ENCODE measurements around the gene SHMT2. TPM values are rescaled to one million over a fixed set of nuclear protein-coding genes. Genes with fewer than 3 reads are reported as not detected.

Gene SHMT2
- total and polyA plus RNA-seq, 2 of the 4 experiments (the other 2 are of a cell fraction), result 266 to 364 TPM

DNA sequence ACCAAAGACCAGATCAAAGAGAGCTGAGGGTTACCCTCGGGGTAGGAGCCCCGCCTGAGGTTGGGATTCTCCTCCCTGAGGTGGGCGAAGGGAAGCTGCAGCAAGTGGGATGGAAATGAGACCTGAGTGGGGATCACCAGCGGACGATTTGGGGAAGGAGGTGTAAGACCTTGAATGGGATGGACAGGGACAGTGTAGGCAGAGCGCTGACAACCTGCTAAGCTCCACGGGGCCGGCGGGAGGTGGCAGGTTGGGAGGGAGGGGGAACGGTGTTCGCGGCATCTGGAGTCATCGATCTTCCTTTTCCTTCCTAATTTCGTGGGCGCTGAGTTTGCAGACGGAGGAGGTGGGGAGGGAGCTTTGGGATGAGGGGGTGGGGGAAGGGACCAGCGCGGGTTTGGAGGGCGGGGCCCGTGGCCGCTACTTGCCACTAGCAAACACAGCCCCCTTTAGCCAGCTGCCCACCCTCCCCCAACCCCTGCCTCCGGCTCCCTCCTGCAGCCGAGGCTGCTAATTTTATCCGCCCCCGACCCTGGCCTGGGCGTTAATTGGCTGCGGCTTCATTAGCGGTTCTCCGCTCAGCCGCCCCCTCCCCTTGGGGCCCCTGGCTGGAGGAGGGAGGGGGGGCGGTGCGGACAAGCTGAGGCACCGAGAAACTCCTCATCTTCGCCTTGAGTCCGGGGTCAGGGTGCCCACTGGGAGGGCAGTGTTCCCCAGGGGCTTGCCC lies 2.8 kb upstream of the SHMT2 start:
- TF ChIP-seq SMC3 (IDR thresholded peaks at IDR 0.05; ENCODE audit: low read depth, low read length) (no peak), FOS (IDR thresholded peaks at IDR 0.05; ENCODE audit: low read depth, low read length) (no peak), CHD1 (IDR thresholded peaks at IDR 0.05; ENCODE audit: low read depth, low read length) (no peak), RCOR1 (IDR thresholded peaks at IDR 0.05; ENCODE audit: insufficient replicate concordance, low read length) (no peak), RAD21 (IDR thresholded peaks at IDR 0.05; ENCODE audit: low read length) (no peak), MAZ (IDR thresholded peaks at IDR 0.05; ENCODE audit: borderline replicate concordance, low read depth, low read length) (no peak), BHLHE40 (IDR thresholded peaks at IDR 0.05; ENCODE audit: low read depth, low read length) (no peak), NFE2L2 (IDR thresholded peaks at IDR 0.05; ENCODE audit: low read depth, low read length) (no peak), USF2 (IDR thresholded peaks at IDR 0.05; ENCODE audit: low read depth, low read length) (no peak), MXI1 (IDR thresholded peaks at IDR 0.05; ENCODE audit: borderline replicate concordance, low read depth, low read length) (no peak), MAFK (IDR thresholded peaks at IDR 0.05; ENCODE audit: low read depth, low read length) (no peak)
- TF ChIP-seq, protein P1, sequence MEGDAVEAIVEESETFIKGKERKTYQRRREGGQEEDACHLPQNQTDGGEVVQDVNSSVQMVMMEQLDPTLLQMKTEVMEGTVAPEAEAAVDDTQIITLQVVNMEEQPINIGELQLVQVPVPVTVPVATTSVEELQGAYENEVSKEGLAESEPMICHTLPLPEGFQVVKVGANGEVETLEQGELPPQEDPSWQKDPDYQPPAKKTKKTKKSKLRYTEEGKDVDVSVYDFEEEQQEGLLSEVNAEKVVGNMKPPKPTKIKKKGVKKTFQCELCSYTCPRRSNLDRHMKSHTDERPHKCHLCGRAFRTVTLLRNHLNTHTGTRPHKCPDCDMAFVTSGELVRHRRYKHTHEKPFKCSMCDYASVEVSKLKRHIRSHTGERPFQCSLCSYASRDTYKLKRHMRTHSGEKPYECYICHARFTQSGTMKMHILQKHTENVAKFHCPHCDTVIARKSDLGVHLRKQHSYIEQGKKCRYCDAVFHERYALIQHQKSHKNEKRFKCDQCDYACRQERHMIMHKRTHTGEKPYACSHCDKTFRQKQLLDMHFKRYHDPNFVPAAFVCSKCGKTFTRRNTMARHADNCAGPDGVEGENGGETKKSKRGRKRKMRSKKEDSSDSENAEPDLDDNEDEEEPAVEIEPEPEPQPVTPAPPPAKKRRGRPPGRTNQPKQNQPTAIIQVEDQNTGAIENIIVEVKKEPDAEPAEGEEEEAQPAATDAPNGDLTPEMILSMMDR (conservative IDR thresholded peaks at IDR 0.05; ENCODE audit: low read depth, low read length), result no peak
- 60% methylated on average over 4 of the region's 35 CpGs; no CpG with 5 or more reads in 1 of the 2 experiments for whole genome bisulfite sequencing, 2 experiments (ENCODE audit: extremely low coverage in 2 of 2, insufficient read length in 1 of 2)
- in situ Hi-C loops (cut with MboI; ENCODE audit: low sequenced_read_pairs) (no loop called here), dilution Hi-C loops (cut with HindIII; ENCODE audit: low sequenced_read_pairs, unreplicated experiment) (no loop called here), intact Hi-C loops (cut with micrococcal nuclease) (no loop called here)
- Histone ChIP-seq H3K4me2 (ENCODE audit: low read depth, low read length) (peak overlapping the region; percentile 5; the same call in 1 of the 2 replicates), H3K79me1 (ENCODE audit: low read depth in 1 of 2, low read length in 2 of 2) (peaks cover 18 to 27% of the 10 kb centered on the region in 2 experiments; a peak in 3 of 4 replicates), H3K4me3 (ENCODE audit: insufficient read depth, low read depth, low read length) (no peak overlapping the region), H4K8ac (ENCODE audit: low read depth in 2 of 2, low read length in 2 of 2) (no peak overlapping the region), H2AK5ac (ENCODE audit: low read depth, low read length) (no peak overlapping the region; the same call in 1 of the 2 replicates), H2BK15ac (ENCODE audit: low read depth, low read length) (no peak overlapping the region), H2AFZ (replicated peaks; ENCODE audit: low read length, poor library complexity) (peak overlapping the region; percentile 46), H4K20me1 (ENCODE audit: insufficient read depth, low read length) (peaks cover 15% of the 10 kb centered on the region), H2AK9ac (replicated peaks; ENCODE audit: low read depth, low read length, poor library complexity) (peak overlapping the region; percentile 68), H3K27ac (ENCODE audit: insufficient read depth, low read length) (no peak overlapping the region), H3K9me3 (ENCODE audit: control insufficient read depth, insufficient read depth, low read length) (no peaks in the 10 kb centered on the region), H3K23ac (ENCODE audit: low read depth, low read length) (no peak overlapping the region), H4K5ac (ENCODE audit: low read depth, low read length) (no peak overlapping the region), H3K9ac (ENCODE audit: low read depth, low read length) (no peak overlapping the region), H3K27me3 (ENCODE audit: control insufficient read depth, insufficient read depth, low read length) (peaks cover 17% of the 10 kb centered on the region), H3K9me1 (ENCODE audit: insufficient read depth, low read length) (peaks cover 14% of the 10 kb centered on the region), H2BK120ac (ENCODE audit: low read depth, low read length) (no peak overlapping the region), H2BK20ac (ENCODE audit: low read depth, low read length) (no peak overlapping the region), H3K14ac (replicated peaks; ENCODE audit: low read depth, low read length) (no peak overlapping the region), H3K36me3 (ENCODE audit: control insufficient read depth, insufficient read depth, low read length) (peaks cover 11% of the 10 kb centered on the region), H3K56ac (ENCODE audit: extremely low read depth, insufficient read depth, low read length) (no peak overlapping the region), H3K4me1 (ENCODE audit: control insufficient read depth, insufficient read depth, low read length) (peaks cover 14% of the 10 kb centered on the region), H2BK5ac (ENCODE audit: low read depth, low read length, poor library complexity, severe bottlenecking) (no peak overlapping the region), H3K4ac (ENCODE audit: low read depth, low read length) (no peak overlapping the region; the same call in 1 of the 2 replicates), H3K18ac (ENCODE audit: low read depth, low read length) (no peak overlapping the region), H4K91ac (ENCODE audit: insufficient read depth, low read depth, low read length) (no peak overlapping the region)
- ATAC-seq (ENCODE audit: low read depth) (no peak), DNase-seq (no peak)
- BruUV-seq (replicated peaks), result no TSS peak
- POLR2A ChIA-PET (ENCODE audit: unreplicated experiment), result no interaction called here
- CTCF ChIA-PET, result interaction anchor here (1.0 to 5.3 kb wide), 2 partner anchors 15 to 24 kb away, joined by 3 to 47 read pairs; partner anchors contain the start of gene STAC3

All from IMR-90 (cell line).